Stomach (tissue), 9 donors: ENCODE results near the gene CABP1. TPM values are rescaled to one million over a fixed set of nuclear protein-coding genes. Genes with fewer than 3 reads are reported as not detected.
"Not testable (repeated sequence)": the region's sequence is repeated elsewhere in the genome, so short reads cannot be mapped to it uniquely, and the experiment has no call there.

Source experiments
- DNase-seq, 2 donors: peaks; one replicate each; pipeline versions ENCODE4 v3.0.0 to v3.0.0-alpha.2; 2013 to 2019
- H3K27ac ChIP-seq, 5 donors: fragments of 200-600 bp in 4 of 5; sonication (generic) in 4 of 5; one replicate each; pipeline ENCODE4 v1.5.1; 2013 to 2019; ENCODE audit warnings: mild to moderate bottlenecking in 1 of 5, moderate library complexity in 1 of 5
- H3K27me3 ChIP-seq, 3 donors: fragments of 200-600 bp; sonication (generic); one replicate each; pipeline ENCODE4 v1.5.1; 2017 to 2019; ENCODE audit warnings: mixed run types in 1 of 3
- H3K36me3 ChIP-seq, 4 donors: fragments of 200-600 bp; sonication (generic); 1 replicate in 3 of 4; 2 replicates in 1 of 4; pipeline ENCODE4 v1.5.1; 2016 to 2019
- H3K4me1 ChIP-seq, 4 donors: fragments of 200-600 bp; sonication (generic); one replicate each; pipeline ENCODE4 v1.5.1; 2016 to 2019
- H3K4me3 ChIP-seq, 4 donors: fragments of 200-600 bp; sonication (generic) in 3 of 4; one replicate each; pipeline ENCODE4 v1.5.1; 2016 to 2019; ENCODE audit warnings: mild to moderate bottlenecking in 1 of 4
- H3K9me3 ChIP-seq, 4 donors: fragments of 200-600 bp; sonication (generic); one replicate each; pipeline ENCODE4 v1.5.1; 2016 to 2019
- EP300 ChIP-seq: sonication (generic); formaldehyde crosslinking; IDR thresholded peaks from one replicate; pipeline ENCODE4 v1.6.1; 2017; ENCODE audit warnings: antibody characterized with exemption
- POLR2A ChIP-seq, 4 donors: fragments of 450-650 bp; IDR thresholded peaks; one replicate each; pipeline ENCODE4 v1.6.1; 2016; ENCODE audit warnings: antibody characterized with exemption in 4 of 4, control low read depth in 2 of 4, mild to moderate bottlenecking in 1 of 4, moderate library complexity in 1 of 4
- POLR2AphosphoS5 ChIP-seq, 3 donors: sonication (generic); formaldehyde crosslinking; IDR thresholded peaks; one replicate each; pipeline ENCODE4 v1.6.1; 2016; ENCODE audit warnings: antibody characterized with exemption in 3 of 3
- WGBS, 5 donors: extraction: QIAGEN DNeasy Blood & Tissue Kit in 3 of 5; methylation state at CpG; one replicate each; pipeline versions ENCODE4 v1.1.5 to v1.1.7; 2013 to 2018; 5-methylcytosine and 5-hydroxymethylcytosine counted together
- intact Hi-C: fragments of 100-400 bp; cut with DNase I; formaldehyde crosslinking; loops from one replicate; pipeline ENCODE4 v1.15.1; 2023; ENCODE audit warnings: low total_unique reads
- polyA plus RNA-seq, 3 donors: library from polyadenylated mRNA; stranded (reverse); fragments of 200-250 nt; gene quantifications; one replicate each; pipeline ENCODE4 v1.2.3, GENCODE V29; 2013
- total RNA-seq, 5 donors: library from RNA; depleted of rRNA; stranded (reverse); fragments of >200 nt; gene quantifications; one replicate each; pipeline versions ENCODE4 v1.1.0 to v1.2.3, GENCODE V29; 2014 to 2016
- TF ChIP-seq, protein P1 (sequence below), 7 experiments: fragments of 450-650 bp in 4 of 7; fragments of 200-600 bp in 3 of 7; sonication (generic) in 3 of 7; IDR thresholded peaks; one replicate each; pipeline ENCODE4 v1.5.1; 2016 to 2019; ENCODE audit warnings: antibody characterized with exemption in 7 of 7, control low read depth in 2 of 7, mild to moderate bottlenecking in 1 of 7
- donor health status: healthy with polysubstance abuse.
- donor health status: Bipolar disorder and iron deficiency.
- donor health status: healthy.

The CABP1 gene
- total and polyA plus RNA-seq, 8 donors = 1.1 to 2.4 (median 2.0) TPM; not detected in 3

DNA sequence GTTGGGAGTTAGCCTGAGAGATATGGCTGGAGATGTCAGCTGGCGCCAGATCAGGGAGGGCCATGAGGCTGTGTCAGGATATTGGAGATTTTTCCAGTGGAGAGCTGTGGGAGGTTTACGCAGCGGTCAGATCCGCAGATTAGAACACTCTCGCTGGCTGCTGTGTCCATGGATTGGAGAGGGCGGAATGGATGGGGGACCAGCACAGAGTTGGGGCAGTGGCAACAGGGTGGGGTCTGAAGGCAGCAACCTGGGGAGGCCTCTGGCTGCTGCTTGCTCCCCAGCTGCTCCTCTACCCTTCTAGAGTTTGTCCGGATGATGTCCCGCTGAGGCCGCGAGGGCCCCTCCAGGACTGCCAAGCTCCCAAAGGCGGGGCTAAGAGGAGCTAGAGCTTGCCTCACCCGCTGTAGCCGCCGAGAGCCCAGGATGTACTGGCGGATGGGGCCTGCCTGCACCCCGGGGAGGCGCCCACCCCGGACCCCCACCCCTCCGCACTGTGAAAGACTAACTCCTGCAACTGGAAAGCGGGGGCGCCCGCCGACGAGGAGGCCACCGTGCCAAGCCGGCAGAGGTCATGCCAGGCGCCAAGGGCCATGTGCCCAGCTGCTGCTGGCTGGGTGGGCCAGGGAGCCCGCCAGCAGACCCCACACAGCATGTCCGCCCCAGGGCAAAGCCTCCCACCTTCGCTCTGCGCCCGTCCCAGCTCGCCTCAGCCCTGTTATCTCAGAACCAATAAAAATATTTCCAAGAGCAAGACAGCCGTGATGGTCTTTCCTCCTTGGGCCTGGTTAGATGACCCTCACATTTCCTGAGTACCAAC lies 26.4 kb downstream of the CABP1 start:
- WGBS, 5 donors = 80 to 89% (median 84%) methylated on average over 14 to 34 of the region's 34 CpGs
- Histone ChIP-seq H3K27ac (no peak overlapping the region), H3K36me3 (no peaks in the 10 kb centered on the region), H3K27me3 (no peaks in the 10 kb centered on the region), H3K9me3 (no peaks in the 10 kb centered on the region), H3K4me1 (peaks cover 0 to 12% (median 10%) of the 10 kb centered on the region in 4 donors), H3K4me3 (no peak overlapping the region)
- peak in 1 of 2 donors; percentile 53 for DNase-seq
- intact Hi-C loops = no loop called here
- no peak for TF ChIP-seq POLR2AphosphoS5 (IDR thresholded peaks at IDR 0.05)
- TF ChIP-seq, protein P1, sequence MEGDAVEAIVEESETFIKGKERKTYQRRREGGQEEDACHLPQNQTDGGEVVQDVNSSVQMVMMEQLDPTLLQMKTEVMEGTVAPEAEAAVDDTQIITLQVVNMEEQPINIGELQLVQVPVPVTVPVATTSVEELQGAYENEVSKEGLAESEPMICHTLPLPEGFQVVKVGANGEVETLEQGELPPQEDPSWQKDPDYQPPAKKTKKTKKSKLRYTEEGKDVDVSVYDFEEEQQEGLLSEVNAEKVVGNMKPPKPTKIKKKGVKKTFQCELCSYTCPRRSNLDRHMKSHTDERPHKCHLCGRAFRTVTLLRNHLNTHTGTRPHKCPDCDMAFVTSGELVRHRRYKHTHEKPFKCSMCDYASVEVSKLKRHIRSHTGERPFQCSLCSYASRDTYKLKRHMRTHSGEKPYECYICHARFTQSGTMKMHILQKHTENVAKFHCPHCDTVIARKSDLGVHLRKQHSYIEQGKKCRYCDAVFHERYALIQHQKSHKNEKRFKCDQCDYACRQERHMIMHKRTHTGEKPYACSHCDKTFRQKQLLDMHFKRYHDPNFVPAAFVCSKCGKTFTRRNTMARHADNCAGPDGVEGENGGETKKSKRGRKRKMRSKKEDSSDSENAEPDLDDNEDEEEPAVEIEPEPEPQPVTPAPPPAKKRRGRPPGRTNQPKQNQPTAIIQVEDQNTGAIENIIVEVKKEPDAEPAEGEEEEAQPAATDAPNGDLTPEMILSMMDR (IDR thresholded peaks at IDR 0.05) = no peak
- no peak for TF ChIP-seq POLR2A (IDR thresholded peaks at IDR 0.05)
- no peak for TF ChIP-seq EP300

DNA sequence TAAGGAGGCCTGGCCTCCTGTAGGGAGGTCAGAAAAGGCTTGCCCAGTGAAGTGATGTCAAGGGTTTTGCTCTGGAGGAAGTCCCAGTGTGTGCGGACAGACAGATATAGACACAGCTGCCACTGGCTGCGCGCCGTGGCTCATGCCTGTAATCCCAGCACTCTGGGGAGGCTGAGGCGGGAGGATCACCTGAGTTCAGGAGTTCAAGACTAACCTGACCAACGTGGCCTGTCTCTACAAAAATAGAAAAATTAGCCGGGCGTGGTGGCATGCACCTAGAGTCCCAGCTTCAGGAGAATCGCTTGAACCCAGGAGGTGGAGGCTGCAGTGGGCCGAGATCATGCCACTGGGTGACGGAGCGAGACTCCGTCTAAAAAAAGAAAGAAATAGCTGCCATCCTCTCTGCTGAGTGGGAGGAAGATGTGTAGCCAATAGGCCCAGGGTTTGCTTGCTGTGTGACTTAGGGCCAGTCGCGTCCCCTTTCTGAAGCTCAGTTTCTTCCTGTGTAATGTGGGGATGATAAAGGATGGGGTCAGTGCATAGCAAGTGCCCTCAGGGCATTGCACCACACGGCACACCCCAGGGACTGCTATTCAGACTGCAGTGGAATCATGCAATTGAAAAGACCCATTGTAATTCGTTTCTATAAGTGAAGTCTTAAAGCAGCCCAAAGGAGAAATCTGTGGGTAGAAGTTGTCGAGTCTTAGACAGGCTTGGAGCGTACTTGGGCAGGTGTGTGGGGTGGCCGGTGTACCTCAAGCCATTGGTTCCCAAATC lies 27.9 kb downstream of the CABP1 start:
- TF ChIP-seq EP300 (no peak), POLR2AphosphoS5 (IDR thresholded peaks at IDR 0.05) (no peak)
- no peaks in the 10 kb centered on the region for H3K27me3 ChIP-seq
- peaks cover 0 to 12% (median 10%) of the 10 kb centered on the region in 4 donors for H3K4me1 ChIP-seq
- WGBS, 5 donors = 80 to 87% (median 87%) methylated on average over 20 of the region's 20 CpGs
- H3K36me3 ChIP-seq = no peaks in the 10 kb centered on the region
- no peak for DNase-seq
- no peaks in the 10 kb centered on the region for H3K9me3 ChIP-seq
- intact Hi-C loops = no loop called here
- H3K27ac ChIP-seq = no peak overlapping the region
- H3K4me3 ChIP-seq = no peak overlapping the region

DNA sequence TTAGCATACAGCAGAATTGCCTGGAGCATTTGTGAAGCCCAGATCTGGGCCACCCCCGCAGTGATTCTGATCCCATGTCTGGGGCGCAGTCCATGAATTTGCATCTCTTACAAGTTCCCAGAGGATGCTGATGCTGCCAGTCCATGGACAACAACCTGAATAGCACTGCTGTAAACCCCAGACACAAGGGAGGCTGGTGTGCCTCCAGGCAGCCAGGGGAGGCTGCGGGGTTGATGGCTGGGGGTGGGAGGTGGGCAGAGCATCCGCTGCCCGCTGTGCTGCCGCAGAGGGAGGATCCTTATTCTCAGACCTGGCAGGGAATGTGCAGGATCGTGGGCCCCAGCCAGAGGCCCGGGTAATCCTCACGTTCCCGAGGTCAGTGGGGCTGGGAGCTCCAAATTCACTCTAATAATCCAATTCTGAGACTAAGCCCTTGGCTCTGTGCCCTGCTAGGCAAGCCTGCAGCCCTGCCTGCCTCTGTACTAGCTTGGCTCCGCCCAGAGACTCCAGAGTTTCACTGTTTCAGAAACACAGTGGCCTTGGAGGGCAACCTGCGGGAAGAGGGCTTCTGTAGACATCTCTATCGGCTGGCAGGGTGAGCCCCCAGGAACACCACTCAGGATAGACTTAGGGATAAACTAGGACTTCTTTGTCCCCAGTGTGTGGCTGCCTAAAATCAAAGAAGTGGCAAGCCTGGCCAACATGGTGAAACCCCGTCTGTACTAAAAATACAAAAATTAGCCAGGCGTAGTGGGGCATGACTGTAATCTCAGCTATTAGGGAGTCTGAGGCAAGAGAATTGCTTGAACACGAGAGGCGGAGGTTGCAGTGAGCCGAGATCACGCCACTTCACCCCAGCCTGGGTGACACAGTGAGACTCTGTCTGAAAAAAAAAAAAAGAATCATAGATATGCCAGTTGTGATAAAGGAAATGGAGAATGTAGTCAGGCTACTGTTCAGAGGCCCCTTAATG lies 28.7 kb downstream of the CABP1 start:
- peak overlapping the region in 3 of 4 donors; percentile 4 to 22 (median 15) for H3K4me3 ChIP-seq
- intact Hi-C loops = no loop called here
- peaks cover 0 to 12% (median 10%) of the 10 kb centered on the region in 4 donors for H3K4me1 ChIP-seq
- peak; percentile 72 to 85 for DNase-seq
- no peak for TF ChIP-seq POLR2AphosphoS5 (IDR thresholded peaks at IDR 0.05)
- TF ChIP-seq POLR2A (IDR thresholded peaks at IDR 0.05) = no peak
- TF ChIP-seq, protein P1 (IDR thresholded peaks at IDR 0.05) = no peak
- TF ChIP-seq EP300 = no peak
- no peaks in the 10 kb centered on the region for H3K27me3 ChIP-seq
- H3K27ac ChIP-seq = peak overlapping the region; percentile 32 to 63 (median 38)
- H3K9me3 ChIP-seq = no peaks in the 10 kb centered on the region
- no peaks in the 10 kb centered on the region for H3K36me3 ChIP-seq
- WGBS, 5 donors = 28 to 42% (median 41%) methylated on average over 18 to 19 of the region's 19 CpGs

DNA sequence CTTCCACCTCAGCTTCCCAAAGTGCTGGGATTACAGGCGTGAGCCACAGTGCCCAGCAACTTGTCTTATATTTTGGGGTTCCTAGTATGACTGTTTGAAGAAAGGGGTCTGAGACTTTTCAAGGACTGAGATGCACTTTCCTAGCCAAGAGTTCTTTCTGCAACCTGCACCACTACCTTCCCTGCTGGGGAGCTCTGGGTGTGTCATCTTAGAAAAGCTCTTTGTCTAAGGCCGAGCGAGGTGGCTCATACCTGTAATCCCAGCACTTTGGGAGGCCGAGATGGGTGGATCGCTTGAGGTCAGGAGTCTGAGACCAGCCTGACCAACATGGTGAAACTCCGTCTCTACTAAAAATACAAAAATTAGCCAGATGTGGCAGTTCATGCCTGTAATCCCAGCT lies 29.8 kb downstream of the CABP1 start:
- WGBS, 5 donors = 85 to 96% (median 92%) methylated on average over 6 of the region's 6 CpGs
- H3K9me3 ChIP-seq, H3K27ac ChIP-seq, H3K4me3 ChIP-seq, intact Hi-C loops, H3K27me3 ChIP-seq, H3K36me3 ChIP-seq, DNase-seq: not testable (repeated sequence)
- H3K4me1 ChIP-seq = peaks cover 0 to 12% (median 10%) of the 10 kb centered on the region in 4 donors

DNA sequence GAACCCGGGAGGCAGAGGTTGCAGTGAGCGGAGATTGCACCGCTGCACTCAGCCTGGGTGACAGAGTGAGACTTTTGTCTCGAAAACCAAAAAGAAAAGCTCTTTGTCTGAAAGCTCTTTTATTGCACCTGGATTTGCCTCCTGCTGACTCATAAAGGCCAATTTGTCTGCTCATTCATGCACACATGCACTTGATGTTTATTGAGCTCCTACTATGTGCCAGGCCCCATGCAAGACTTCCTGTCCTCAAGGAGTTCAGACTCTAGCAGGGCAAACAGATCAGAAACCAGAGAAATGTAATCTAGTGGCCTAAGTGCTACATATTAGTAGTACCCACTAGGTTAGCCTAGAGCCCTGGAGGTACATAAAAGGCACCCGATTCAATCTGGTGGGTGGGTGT lies 30.2 kb downstream of the CABP1 start:
- Histone ChIP-seq H3K9me3 (no peaks in the 10 kb centered on the region), H3K4me3 (no peak overlapping the region), H3K36me3 (no peaks in the 10 kb centered on the region), H3K4me1 (peaks cover 0 to 12% (median 10%) of the 10 kb centered on the region in 4 donors), H3K27me3 (no peaks in the 10 kb centered on the region), H3K27ac (no peak overlapping the region)
- WGBS, 5 donors = 89 to 97% (median 92%) methylated on average over 5 of the region's 5 CpGs
- no peak for TF ChIP-seq EP300
- TF ChIP-seq POLR2AphosphoS5 (IDR thresholded peaks at IDR 0.05) = no peak
- TF ChIP-seq POLR2A (IDR thresholded peaks at IDR 0.05) = no peak
- TF ChIP-seq, protein P1 (IDR thresholded peaks at IDR 0.05) = no peak
- no peak for DNase-seq
- intact Hi-C loops = no loop called here
